ENCODE measurements around the gene C2CD5. TPM values are rescaled to one million over a fixed set of nuclear protein-coding genes. Genes with fewer than 3 reads are reported as not detected.

C2CD5 gene
- polyA plus RNA-seq, 1 of the 3 experiments (the other 2 are of a cell fraction), result 9.2 TPM

DNA sequence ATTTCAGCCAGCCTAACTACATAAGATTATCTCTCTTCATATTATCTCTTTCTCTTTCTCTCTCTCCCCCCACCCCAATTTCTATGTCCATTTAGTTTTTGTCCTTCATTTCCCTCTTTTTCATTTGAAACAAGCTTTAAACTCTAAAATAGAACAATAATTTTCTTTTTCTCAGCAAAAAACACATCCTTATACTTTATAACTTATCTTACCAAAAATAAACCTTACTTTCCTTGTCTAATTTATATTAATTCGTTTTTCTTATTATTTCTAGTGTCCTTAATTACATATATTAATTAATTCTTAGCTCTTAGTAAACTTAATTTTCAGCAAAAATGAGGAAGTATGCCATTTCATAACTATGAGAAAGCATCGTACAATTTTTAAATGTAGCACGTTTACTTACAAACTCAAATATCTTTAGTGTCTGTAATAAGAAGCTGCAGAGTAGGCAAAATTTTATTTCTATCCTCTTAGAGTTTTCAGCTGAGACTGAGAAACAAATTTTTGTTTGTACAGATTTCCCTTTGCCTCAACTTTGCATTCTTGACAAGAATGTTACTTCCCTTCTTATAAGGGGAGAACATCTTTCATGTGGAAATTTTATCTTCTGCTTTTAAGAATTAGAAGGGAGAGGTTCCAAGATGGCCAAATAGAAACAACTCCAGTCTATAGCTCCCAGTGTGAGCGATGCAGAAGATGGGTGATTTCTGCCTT is 144.7 kb downstream of the C2CD5 start (continued):
- TF ChIP-seq SIN3A (IDR thresholded peaks at IDR 0.05; ENCODE audit: borderline replicate concordance, low read depth, low read length), result no peak
- TF ChIP-seq GATA2 (CRISPR knock-in tag; IDR thresholded peaks at IDR 0.05), result no peak
- no peak for TF ChIP-seq ELF1 (IDR thresholded peaks at IDR 0.05)
- TF ChIP-seq SMC3 (IDR thresholded peaks at IDR 0.05; ENCODE audit: low read depth, low read length), result no peak

Other genes starting within 250 kb of the C2CD5 start
- gene ST8SIA1, start 209.8 kb downstream of the C2CD5 start, polyA plus RNA-seq (2012; rRNA removed), result 0.12 and 0.47 TPM in 2 replicates
- gene ETNK1, start 80.6 kb upstream of the C2CD5 start, polyA plus RNA-seq (2012; rRNA removed), result 7.7 and 7.9 TPM in 2 replicates

Measured in SK-N-SH (cell line).